GM19328 (cell line): ENCODE results near the gene CNOT11.
A peak's percentile ranks its signal among the peaks of the same experiment; 100 is the strongest.
"Not testable (repeated sequence)": the region's sequence is repeated elsewhere in the genome, so short reads cannot be mapped to it uniquely, and the experiment has no call there.

Experiments used
- ATAC-seq: cut with Tn5 transposase; IDR thresholded peaks from one replicate; pipeline ENCODE4 v1.9.1; 2021; ENCODE audit warnings: mild to moderate bottlenecking, moderate library complexity; ENCODE audit not compliant: unreplicated experiment

Gene CNOT11

DNA sequence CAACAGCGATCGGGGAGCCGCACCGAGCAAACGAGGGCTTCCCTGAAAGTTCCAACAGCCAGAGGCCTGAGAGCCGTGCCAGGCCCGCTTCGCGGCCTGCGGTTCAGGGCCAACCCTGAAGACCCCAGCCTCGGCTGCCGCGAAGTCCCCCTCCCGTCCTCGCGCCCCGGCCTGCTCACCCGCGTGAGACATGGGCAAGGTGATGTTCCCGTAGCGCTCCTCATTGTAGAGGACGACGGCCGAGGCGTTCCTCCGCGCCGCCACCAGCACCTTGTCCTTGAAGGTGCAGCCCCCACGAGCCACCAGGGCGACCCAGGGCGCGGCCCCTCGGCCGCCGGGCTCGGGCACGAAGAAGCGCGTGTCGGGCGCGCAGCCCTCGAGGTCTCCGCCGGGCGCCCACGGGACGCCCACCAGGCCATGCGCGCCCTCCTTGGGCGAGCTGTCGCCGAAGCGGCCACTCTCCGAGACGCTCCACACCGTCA is 55.3 kb downstream of the CNOT11 start:
- peak; percentile 16 for ATAC-seq

DNA sequence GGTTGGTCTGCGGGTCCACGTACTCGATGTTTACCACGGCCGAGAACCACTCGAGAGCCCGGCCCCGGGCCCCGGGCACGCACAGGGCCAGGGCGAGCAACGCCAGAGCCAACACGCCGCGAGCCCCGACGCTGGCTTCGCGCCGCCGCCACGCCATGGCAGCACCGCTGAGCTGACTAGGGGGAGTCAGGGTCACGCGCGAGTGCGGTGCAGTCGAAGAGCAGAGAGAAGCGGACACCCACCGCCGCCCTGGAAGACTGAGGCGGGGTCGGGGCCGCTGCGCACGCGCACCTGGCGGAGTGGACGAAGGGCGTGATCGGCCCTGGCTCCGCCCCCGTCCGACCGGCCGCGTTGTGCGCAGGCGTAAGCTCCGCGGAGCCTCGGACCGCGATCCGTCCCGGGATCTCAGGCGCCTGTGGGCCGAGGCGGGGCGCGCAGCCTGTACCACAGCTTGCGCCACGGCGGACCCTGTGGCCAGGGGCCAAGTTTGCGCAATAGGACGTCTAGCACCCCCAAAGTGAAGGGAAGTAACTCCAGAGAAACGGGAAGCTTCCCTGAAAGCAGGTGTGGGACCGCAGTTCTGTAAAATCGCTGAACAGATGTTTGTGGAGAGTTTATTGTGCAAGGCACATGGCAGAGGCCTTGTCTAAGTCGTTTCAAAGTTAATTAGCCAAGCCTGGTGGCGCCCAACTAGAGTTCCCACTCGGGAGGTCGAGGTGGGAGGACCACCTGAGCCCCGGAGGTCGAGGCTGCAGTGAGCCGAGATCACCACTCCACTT is 55.9 kb downstream of the CNOT11 start, which contains the start of gene RNF149:
TSS of gene RNF149 (minus strand) at position 270 of the 779 bp plus-strand sequence. CDS start at position 157, 113 bp downstream.
- peak; percentile 63 for ATAC-seq

DNA sequence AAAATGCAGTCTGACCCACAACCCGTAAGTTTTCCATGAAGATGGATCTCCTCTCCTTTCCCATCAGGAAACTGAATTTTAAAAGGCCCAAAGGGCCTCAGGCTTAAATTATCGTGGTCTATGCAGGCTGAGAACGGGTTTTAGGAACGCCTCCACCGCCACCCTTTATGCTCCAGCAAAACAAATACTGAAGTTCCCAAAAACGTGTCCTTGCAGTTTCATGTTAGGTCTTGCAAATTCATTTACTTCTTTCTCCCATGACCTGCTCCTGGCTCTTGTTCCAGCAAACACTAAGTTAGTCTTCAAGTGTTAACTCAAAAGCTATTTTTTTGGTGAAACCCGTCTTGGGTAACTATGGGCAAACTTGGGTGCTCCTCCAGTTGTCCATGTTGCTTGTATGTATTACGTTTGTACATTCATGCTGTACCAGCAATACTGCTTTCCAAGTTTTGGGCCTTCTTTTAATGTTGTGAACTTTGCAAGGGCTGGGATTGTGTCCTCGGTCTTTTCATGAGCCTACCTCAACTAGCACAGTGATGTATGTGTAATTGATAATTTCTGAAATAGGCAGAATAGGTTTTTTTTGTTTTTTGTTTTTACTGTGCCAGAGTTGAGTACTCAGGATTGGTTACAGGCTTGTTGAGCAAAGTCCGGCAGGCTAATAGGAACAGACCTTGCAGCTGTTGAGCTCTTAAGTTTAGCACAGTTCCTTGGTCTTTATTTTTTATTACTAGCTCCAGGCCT is 57.6 kb downstream of the CNOT11 start:
- ATAC-seq = no peak

DNA sequence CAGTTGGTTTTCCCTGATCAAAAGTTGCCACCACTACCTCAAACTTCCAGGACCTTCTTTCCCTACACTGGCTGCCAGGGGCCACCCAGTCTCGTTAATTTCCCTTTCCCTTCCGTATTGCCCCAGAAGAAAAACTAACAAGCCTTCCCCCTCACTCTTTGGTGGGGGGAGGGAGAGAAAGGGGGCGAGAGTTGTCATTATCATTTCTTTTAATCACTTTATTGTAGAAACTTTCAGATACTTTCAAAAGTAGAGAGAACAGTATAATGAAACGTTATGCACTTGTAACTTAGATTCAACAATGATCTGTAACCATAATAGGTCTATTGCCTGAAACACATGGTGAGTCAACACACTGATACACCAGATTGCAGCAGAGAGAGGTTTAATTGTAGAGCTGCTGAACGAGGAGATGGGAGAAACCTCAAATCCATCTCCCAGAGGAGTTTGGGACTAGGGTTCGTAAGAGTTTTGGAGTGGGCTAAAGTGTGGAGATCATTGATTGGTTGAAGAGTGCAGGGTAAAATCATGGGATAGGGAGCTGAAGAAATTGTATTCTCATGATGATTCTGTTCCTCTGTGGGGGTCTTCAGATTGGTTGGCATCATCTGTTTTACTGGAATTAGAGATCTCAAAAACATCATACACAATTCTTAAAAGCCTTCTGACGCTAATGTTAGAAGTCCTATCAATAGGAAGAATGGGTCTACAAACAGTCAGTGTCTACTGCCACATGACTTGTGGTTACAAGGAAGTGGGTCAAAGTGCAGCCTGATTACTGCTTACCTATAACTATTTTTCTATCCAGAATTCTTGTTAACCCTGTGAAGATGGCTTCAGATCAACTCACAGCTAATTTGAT is 58.4 kb downstream of the CNOT11 start:
- ATAC-seq = no peak

DNA sequence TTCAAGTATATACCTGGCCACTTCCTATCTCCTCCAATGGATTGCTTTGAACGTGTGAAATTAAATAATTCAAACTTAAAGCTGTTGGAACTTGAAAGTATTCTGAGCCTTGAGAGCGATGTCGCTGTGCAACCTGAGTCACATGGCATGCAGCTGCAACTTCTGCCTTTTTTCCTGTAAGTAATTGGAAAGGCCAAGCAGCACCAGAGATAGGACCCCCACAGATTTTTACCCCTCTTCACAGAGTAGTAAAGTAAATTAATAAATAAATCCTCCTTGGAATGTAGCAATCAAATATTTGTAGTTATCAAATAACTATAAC is 59.0 kb downstream of the CNOT11 start:
- ATAC-seq = no peak

DNA sequence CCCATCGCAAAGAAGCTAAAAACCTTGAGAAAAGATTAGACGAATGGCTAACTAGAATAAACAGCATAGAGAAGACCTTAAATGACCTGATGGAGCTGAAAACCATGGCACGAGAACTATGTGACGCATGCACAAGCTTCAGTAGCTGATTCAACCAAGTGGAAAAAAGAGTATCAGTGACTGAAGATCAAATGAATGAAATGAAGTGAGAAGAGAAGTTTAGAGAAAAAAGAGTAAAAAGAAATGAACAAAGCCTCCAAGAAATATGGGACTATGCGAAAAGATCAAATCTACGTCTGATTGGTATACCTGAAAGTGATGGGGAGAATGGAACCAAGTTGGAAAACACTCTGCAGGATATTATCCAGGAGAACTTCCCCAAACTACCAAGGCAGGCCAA is 63.9 kb downstream of the CNOT11 start:
- not testable (repeated sequence) for ATAC-seq
